T-helper 2 cell (primary cell): ENCODE data around the gene DBNDD2.
A peak's percentile ranks its signal among the peaks of the same experiment; 100 is the strongest.

Experiments
- DNase-seq, 5 experiments: peaks; one replicate each; pipeline versions ENCODE4 v3.0.0 to v3.0.0-alpha.2; 2012 to 2022

The DBNDD2 gene

GRCh38 chr20:45419188-45420091 is 11.4 kb downstream of the DBNDD2 start:
- peak in 1 of 5 experiments; percentile 31 for DNase-seq

- no peak for DNase-seq
Observed at GRCh38 chr20:45420125-45420524, 12.0 kb downstream of the DBNDD2 start.

- no peak for DNase-seq
Observed at GRCh38 chr20:45423700-45424099, 15.6 kb downstream of the DBNDD2 start.

- DNase-seq: no peak
Observed at GRCh38 chr20:45425561-45425960, 17.5 kb downstream of the DBNDD2 start.

GRCh38 chr20:45426320-45427016 is 18.4 kb downstream of the DBNDD2 start:
- no peak for DNase-seq

GRCh38 chr20:45427236-45428149 is 19.4 kb downstream of the DBNDD2 start:
- no peak for DNase-seq

GRCh38 chr20:45429618-45430017 is 21.5 kb downstream of the DBNDD2 start:
- no peak for DNase-seq

GRCh38 chr20:45432294-45432693 is 24.2 kb downstream of the DBNDD2 start:
- DNase-seq: peak in 1 of 5 experiments; percentile 62

- DNase-seq: no peak
Observed at GRCh38 chr20:45433316-45433715, 25.2 kb downstream of the DBNDD2 start.

- DNase-seq: no peak
Observed at GRCh38 chr20:45433976-45434375, 25.9 kb downstream of the DBNDD2 start.

- DNase-seq: peak; percentile 75 to 80 (median 78)
Observed at GRCh38 chr20:45436732-45437485, 28.8 kb downstream of the DBNDD2 start.

GRCh38 chr20:45440424-45440823 is 32.3 kb downstream of the DBNDD2 start:
- no peak for DNase-seq

GRCh38 chr20:45440891-45441685 is 33.0 kb downstream of the DBNDD2 start:
- DNase-seq: no peak

- DNase-seq: no peak
Observed at GRCh38 chr20:45441746-45442145, 33.7 kb downstream of the DBNDD2 start.

GRCh38 chr20:45444050-45444449 is 36.0 kb downstream of the DBNDD2 start:
- peak in 3 of 5 experiments; percentile 29 to 82 (median 57) for DNase-seq

GRCh38 chr20:45445805-45446562 is 37.9 kb downstream of the DBNDD2 start:
- peak in 2 of 5 experiments; percentile 27 to 29 for DNase-seq

GRCh38 chr20:45448270-45448669 is 40.2 kb downstream of the DBNDD2 start:
- DNase-seq: peak in 1 of 5 experiments; percentile 10

GRCh38 chr20:45449528-45449927 is 41.4 kb downstream of the DBNDD2 start:
- no peak for DNase-seq

- peak in 2 of 5 experiments; percentile 19 to 62 for DNase-seq
Observed at GRCh38 chr20:45450097-45450818, 42.2 kb downstream of the DBNDD2 start.

- no peak for DNase-seq
Observed at GRCh38 chr20:45452238-45452637, 44.1 kb downstream of the DBNDD2 start.
